ENCODE measurements around the gene MECR.
A peak's percentile ranks its signal among the peaks of the same experiment; 100 is the strongest.

Gene MECR

GRCh38 chr1:29202053-29202452 lies 28.7 kb downstream of the MECR start:
- no peak for DNase-seq (ENCODE audit: low read depth in 2 of 2)

- no peak for DNase-seq (ENCODE audit: low read depth in 2 of 2)
Observed at GRCh38 chr1:29201595-29202051, 29.1 kb downstream of the MECR start.

DNA sequence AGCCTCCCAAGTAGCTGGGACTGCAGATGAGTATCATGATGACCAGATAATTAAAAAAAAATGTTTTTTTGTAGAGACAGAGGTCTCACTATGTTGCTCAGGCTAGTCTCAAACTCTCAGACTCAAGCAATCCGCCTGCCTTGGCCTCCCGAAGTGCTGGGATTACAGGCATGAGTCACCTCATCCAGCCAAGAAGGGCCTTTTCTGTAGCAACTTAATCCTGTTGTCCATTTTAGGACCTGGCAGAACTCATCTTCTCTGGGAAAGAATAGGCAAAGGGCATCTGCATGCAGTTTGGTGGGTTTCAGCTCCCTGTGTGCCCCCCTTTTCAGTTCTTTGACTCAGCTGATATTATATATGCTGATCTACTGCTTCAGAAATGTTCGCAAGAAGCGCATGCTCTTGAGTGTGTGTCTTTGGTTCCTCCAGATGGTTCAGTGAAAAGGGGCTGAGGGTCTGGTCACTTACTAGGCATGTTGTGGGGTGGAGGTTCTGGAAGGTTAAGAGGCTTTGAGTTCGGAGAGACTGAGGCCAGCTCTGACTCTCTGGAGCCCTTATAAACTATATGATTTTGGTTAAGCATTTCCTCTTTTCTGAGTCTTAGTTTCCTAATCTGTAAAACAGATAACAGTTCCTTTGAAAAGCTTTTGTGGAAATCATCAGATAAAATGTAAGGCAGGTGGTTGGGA lies 29.7 kb downstream of the MECR start:
- DNase-seq (ENCODE audit: low read depth in 2 of 2) = no peak

- DNase-seq (ENCODE audit: low read depth in 2 of 2) = no peak
Observed at GRCh38 chr1:29197993-29198392, 32.7 kb downstream of the MECR start.

DNA sequence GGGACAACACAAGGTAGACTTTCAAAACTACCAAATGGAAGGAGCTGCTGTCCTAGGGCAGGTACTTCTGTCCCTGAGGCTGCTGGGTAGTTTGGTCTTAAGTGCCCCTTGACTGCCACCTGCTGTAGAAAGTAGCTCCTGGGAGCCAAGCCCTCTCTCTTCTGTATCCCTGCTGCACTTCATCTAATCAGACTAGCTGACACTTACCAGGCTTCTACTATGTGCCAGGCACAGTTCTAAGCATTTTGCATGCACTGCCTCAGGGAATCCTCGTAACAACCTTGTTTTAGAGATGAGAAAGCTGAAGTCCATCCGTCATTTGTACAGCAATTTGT lies 33.2 kb downstream of the MECR start:
- DNase-seq (ENCODE audit: low read depth in 2 of 2) = no peak

DNA sequence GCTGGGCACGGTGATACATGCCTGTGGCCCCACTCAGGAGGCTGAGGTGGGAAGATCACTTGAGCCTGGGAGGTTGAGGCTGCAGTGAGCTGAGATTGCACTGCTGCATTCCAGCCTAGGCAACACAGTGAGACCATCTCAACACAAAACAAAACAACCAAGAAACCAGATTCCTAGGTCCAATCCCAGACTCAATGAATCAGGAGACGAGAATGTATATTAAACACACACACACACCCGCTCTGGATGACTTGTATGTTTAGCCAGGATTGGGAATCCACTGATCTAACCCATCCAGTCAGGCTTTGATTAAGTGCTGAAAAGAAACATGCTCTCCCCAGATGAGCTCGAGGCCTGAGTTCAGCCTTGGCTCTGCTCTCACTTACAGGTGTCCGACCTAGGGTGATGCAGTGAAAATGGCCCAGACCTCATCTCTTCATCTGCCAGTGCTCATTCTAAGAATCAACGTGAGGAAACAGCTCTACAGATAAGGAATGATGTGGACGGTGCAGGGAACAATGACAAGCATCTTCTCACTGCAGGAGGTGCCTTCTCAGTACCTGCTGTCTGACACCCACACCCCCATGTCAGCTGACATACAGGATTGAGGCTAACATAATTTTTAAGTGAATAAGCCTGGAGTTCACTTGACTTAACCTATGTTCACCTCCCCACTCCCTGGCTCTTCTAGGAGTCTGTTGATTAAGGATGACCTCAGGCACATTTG lies 33.7 kb downstream of the MECR start:
- DNase-seq (ENCODE audit: low read depth in 2 of 2) = no peak

- DNase-seq (ENCODE audit: low read depth in 2 of 2) = no peak
Observed at GRCh38 chr1:29195881-29196291, 34.8 kb downstream of the MECR start.

GRCh38 chr1:29193879-29194455 lies 36.8 kb downstream of the MECR start:
- no peak for DNase-seq (ENCODE audit: low read depth in 2 of 2)

GRCh38 chr1:29190718-29191117 lies 40.0 kb downstream of the MECR start:
- DNase-seq (ENCODE audit: low read depth in 2 of 2) = no peak

- no peak for DNase-seq (ENCODE audit: low read depth in 2 of 2)
Observed at GRCh38 chr1:29186707-29187106, 44.0 kb downstream of the MECR start.

DNA sequence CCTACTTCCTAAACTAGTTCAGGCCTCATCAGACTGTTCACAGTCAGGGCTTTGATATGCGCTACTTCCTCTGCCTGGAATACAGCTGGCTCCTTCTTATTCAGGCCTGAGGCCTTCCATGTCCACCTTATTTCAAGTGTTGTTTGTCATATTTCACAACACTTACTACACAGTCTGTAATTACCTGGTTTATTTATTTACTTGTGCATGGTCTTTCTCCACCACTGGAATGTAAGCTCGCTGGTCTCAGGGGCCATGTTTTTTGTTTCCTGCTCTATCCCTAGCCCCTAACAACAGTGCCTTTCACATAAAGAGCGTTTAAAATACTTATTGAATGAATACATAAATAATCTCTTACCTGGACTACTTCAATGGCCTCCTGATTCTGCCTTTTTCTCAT lies 44.5 kb downstream of the MECR start:
- no peak for DNase-seq (ENCODE audit: low read depth in 2 of 2)

DNA sequence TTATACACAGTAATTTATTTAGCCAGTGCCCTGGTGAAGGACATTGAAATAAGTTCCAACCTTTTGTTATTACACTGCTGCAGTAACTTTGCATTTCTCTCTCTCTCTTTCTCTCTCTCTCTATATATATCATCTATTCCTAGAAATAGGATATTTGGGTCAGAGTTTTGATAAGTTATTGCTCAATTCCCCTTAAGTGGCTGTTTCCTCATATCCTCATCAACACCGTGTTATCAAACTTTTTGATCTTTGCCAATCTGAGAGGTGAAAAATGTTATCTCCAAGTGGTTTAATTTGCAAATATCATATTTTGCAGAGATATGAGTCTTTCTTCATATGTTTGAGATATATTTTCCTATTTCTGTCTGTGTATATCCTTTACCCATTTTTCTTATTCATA lies 47.4 kb downstream of the MECR start:
- DNase-seq (ENCODE audit: low read depth in 2 of 2) = no peak

DNA sequence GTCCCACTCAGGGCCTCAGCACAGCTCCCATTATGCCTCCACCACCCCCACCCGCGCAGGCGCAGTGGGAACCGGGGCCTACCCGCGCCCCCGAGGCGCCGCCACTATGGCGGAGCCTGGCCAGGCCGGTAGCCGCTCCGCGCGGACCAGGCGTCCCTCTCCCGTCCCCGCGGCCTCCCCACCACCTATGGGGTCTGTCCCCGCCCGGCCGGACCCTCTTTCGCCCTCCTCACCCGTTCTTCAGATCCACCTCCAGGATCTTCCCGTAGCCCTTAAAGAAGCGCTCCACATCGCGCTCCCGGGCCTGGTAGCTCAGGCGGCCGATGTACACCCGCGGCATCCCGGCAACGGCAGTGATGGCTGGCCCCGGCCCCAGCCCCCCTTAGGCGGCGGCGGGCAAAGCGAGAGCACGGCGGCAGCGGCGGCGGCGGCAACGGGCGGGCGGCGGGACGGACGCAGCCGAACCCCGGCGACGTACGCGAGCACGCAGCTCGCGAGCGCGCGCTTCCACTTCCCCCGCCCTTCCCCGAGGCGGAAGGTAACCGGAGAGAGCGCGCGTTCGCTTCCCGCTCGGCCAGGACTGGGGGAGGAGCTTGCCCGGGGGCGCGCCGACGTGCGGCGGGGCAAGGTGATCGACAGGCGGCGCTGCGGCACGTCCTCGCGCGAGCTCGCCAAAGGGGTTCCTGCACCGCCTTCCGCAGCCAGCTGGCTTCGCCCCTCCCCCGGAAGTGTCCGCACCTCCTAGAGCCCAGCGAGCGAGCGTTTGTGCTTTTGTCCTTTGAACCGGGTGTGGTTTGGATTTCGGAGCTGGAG lies 49.1 kb downstream of the MECR start, which contains the start of gene SRSF4:
Gene SRSF4, minus strand, starts transcription at position 488 of the 813 bp plus-strand sequence. Its CDS starts 148 bp downstream, at position 340.
- peak; percentile 96 to 99 for DNase-seq (ENCODE audit: low read depth in 2 of 2)

GRCh38 chr1:29180497-29181412 lies 50.0 kb downstream of the MECR start:
- DNase-seq (ENCODE audit: low read depth in 2 of 2) = peak; percentile 1 to 18

DNA sequence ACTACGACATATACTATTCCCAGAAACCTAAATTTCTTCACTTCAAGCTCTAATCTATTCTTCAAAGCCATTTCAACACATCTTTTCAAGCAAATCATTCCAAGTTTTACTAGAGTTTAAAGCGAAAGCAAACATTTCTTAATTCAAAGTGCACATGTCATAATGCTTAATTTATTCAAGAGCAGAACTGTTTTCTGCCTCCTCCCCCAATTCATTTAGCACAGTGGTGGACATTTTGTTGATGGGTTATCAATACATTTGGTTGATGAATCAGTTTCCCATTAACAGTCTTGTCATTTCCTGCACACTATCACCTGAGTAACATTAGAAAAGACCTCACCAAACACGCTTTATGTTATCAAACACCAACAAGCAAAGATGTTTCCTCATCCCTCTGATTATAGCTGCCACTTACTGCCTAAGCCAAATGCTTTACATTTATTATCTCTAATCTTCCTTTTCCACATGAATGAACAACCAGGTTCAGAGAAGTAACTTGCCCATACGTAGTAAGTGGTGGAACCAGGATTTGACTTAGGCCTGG lies 51.0 kb downstream of the MECR start:
- DNase-seq (ENCODE audit: low read depth in 2 of 2) = no peak

- no peak for DNase-seq (ENCODE audit: low read depth in 2 of 2)
Observed at GRCh38 chr1:29177022-29177705, 53.6 kb downstream of the MECR start.

GRCh38 chr1:29176576-29176975 lies 54.2 kb downstream of the MECR start:
- no peak for DNase-seq (ENCODE audit: low read depth in 2 of 2)

- no peak for DNase-seq (ENCODE audit: low read depth in 2 of 2)
Observed at GRCh38 chr1:29172415-29172939, 58.3 kb downstream of the MECR start.

DNA sequence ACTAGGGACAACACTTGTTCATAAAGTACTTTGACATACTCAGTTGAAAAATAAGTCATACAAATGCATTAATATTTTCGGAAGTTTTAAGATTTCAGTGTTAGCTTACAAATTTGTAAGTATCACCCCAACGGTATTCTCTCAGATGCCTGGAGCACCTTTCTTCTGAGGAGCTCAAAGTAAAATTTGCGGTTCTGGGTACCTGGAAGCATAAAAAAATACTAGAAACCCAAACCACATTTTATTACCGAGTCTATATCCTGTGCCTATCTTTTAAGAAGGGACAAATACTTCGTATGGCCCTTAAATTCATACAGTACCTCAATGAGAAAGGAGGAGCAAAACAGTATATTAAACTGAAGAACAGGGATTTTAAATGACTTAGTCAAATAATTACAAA lies 59.2 kb downstream of the MECR start:
- DNase-seq (ENCODE audit: low read depth in 2 of 2) = no peak

- DNase-seq (ENCODE audit: low read depth in 2 of 2) = no peak
Observed at GRCh38 chr1:29171089-29171488, 59.6 kb downstream of the MECR start.
